Activated naive CD8-positive, alpha-beta T cell treated with anti-CD3 and anti-CD28 coated beads, Interleukin-2, amount 10 ng/mL, durations not matched to agents 7 days and 5 days (primary cell): ENCODE results near the gene MICAL2. TPM values are rescaled to one million over a fixed set of nuclear protein-coding genes. Genes with fewer than 3 reads are reported as not detected.
A peak's percentile ranks its signal among the peaks of the same experiment; 100 is the strongest.

Experiments
- ATAC-seq: fragments of 150-1000 bp; cut with Tn5 transposase; one replicate; pipeline ENCODE4 v1.10.0; 2021; ENCODE audit warnings: low read depth, moderate library complexity
- POLR2A ChIA-PET: fragments of 350-600 bp; sonication (Branson Sonifier 250); formaldehyde crosslinking; loops from one replicate; lab custom pipeline; 2021; ENCODE audit warnings: antibody characterized with exemption; lab: Charles Lee
- DNase-seq: peaks from one replicate; pipeline ENCODE4 v3.0.0; 2021
- H3K27ac Mint-ChIP-seq: one replicate; pipeline ENCODE4 v1.8.0; 2022; ENCODE audit warnings: mild to moderate bottlenecking, mixed read lengths
- H3K27me3 Mint-ChIP-seq: one replicate; pipeline ENCODE4 v1.8.0; 2022; ENCODE audit warnings: mild to moderate bottlenecking, moderate library complexity, mixed read lengths
- H3K36me3 Mint-ChIP-seq: one replicate; pipeline ENCODE4 v1.8.0; 2021; ENCODE audit warnings: mild to moderate bottlenecking, mixed read lengths
- H3K4me1 Mint-ChIP-seq: one replicate; pipeline ENCODE4 v1.8.0; 2021; ENCODE audit warnings: mixed read lengths
- H3K4me3 Mint-ChIP-seq: one replicate; pipeline ENCODE4 v1.8.0; 2022; ENCODE audit warnings: mild to moderate bottlenecking, moderate library complexity, mixed read lengths
- H3K9me3 Mint-ChIP-seq: one replicate; pipeline ENCODE4 v1.8.0; 2021; ENCODE audit warnings: mixed read lengths
- total RNA-seq, 2 experiments: library from RNA; stranded (reverse); gene quantifications; one replicate each; pipeline ENCODE4 v1.2.3, GENCODE V29; 2021

MICAL2 gene
- total RNA-seq, 2 experiments from 2014 or later = 36.9 to 42.6 TPM

- ATAC-seq (no peak), DNase-seq (no peak)
- Mint-ChIP-seq H3K4me1 (peaks cover 40% of the 10 kb centered on the region), H3K36me3 (peaks cover 1% of the 10 kb centered on the region), H3K27me3 (no peaks in the 10 kb centered on the region), H3K9me3 (no peaks in the 10 kb centered on the region), H3K27ac (no peak overlapping the region), H3K4me3 (no peak overlapping the region)
- POLR2A ChIA-PET = no interaction called here
These were observed 20.0 kb downstream of the MICAL2 start for GRCh38 chr11:12130180-12130980.

- no peak for ATAC-seq
- POLR2A ChIA-PET = no interaction called here
- Mint-ChIP-seq H3K27ac (no peak overlapping the region), H3K4me3 (no peak overlapping the region), H3K27me3 (no peaks in the 10 kb centered on the region), H3K4me1 (peaks cover 30% of the 10 kb centered on the region), H3K9me3 (no peaks in the 10 kb centered on the region), H3K36me3 (peaks cover 1% of the 10 kb centered on the region)
- no peak for DNase-seq
These were observed 21.8 kb downstream of the MICAL2 start for GRCh38 chr11:12131943-12132789.

GRCh38 chr11:12132790-12133145, 22.4 kb downstream of the MICAL2 start:
- H3K9me3 Mint-ChIP-seq = no peaks in the 10 kb centered on the region
- H3K4me1 Mint-ChIP-seq = peaks cover 28% of the 10 kb centered on the region
- no peak for ATAC-seq
- DNase-seq = no peak
- POLR2A ChIA-PET = no interaction called here
- no peak overlapping the region for H3K27ac Mint-ChIP-seq
- peaks cover 1% of the 10 kb centered on the region for H3K36me3 Mint-ChIP-seq
- H3K4me3 Mint-ChIP-seq = no peak overlapping the region
- H3K27me3 Mint-ChIP-seq = no peaks in the 10 kb centered on the region

- H3K4me1 Mint-ChIP-seq = peaks cover 20% of the 10 kb centered on the region
- H3K9me3 Mint-ChIP-seq = no peaks in the 10 kb centered on the region
- H3K27me3 Mint-ChIP-seq = no peaks in the 10 kb centered on the region
- POLR2A ChIA-PET = interaction anchor here (0.7 to 1.6 kb wide), 7 partner anchors 9 to 46 kb away, joined by 3 to 4 read pairs (median 3); partner anchors contain the start of gene MICAL2
- H3K27ac Mint-ChIP-seq = peak overlapping the region; percentile 83
- DNase-seq (no peak), ATAC-seq (peak; percentile 33)
- peaks cover 1% of the 10 kb centered on the region for H3K36me3 Mint-ChIP-seq
- peak overlapping the region; percentile 36 for H3K4me3 Mint-ChIP-seq
These were observed 23.3 kb downstream of the MICAL2 start for GRCh38 chr11:12133547-12134235.

- H3K36me3 Mint-ChIP-seq = peaks cover 4% of the 10 kb centered on the region
- peak; percentile 71 for ATAC-seq
- peak overlapping the region; percentile 36 for H3K4me3 Mint-ChIP-seq
- H3K27ac Mint-ChIP-seq = peak overlapping the region; percentile 83
- POLR2A ChIA-PET = interaction anchor here (0.8 to 1.6 kb wide), 6 partner anchors 10 to 47 kb away, joined by 3 to 4 read pairs (median 3); partner anchors contain the start of gene MICAL2
- no peaks in the 10 kb centered on the region for H3K27me3 Mint-ChIP-seq
- DNase-seq = no peak
- no peaks in the 10 kb centered on the region for H3K9me3 Mint-ChIP-seq
- peaks cover 20% of the 10 kb centered on the region for H3K4me1 Mint-ChIP-seq
These were observed 23.8 kb downstream of the MICAL2 start for GRCh38 chr11:12134236-12134585.

- H3K9me3 Mint-ChIP-seq = no peaks in the 10 kb centered on the region
- POLR2A ChIA-PET = interaction anchor here (1.1 kb wide), 1 partner anchor 48 kb away, joined by 3 read pairs; no protein-coding TSS in a partner anchor
These were observed 24.8 kb downstream of the MICAL2 start for GRCh38 chr11:12135185-12135584.

GRCh38 chr11:12137005-12137690, 26.8 kb downstream of the MICAL2 start:
- no peak for ATAC-seq
- Mint-ChIP-seq H3K9me3 (no peaks in the 10 kb centered on the region), H3K36me3 (peaks cover 21% of the 10 kb centered on the region), H3K4me3 (no peak overlapping the region), H3K4me1 (peaks cover 32% of the 10 kb centered on the region), H3K27ac (no peak overlapping the region), H3K27me3 (no peaks in the 10 kb centered on the region)
- POLR2A ChIA-PET = no interaction called here
- no peak for DNase-seq

More at GRCh38 chr11:12135185-12135584, 24.8 kb downstream of the MICAL2 start:
- H3K27ac Mint-ChIP-seq = no peak overlapping the region
- H3K4me1 Mint-ChIP-seq = peaks cover 16% of the 10 kb centered on the region
- ATAC-seq (no peak), DNase-seq (no peak)
- H3K4me3 Mint-ChIP-seq = no peak overlapping the region
- H3K27me3 Mint-ChIP-seq = no peaks in the 10 kb centered on the region
- H3K36me3 Mint-ChIP-seq = peaks cover 7% of the 10 kb centered on the region

GRCh38 chr11:12137938-12138731, 27.7 kb downstream of the MICAL2 start:
- Mint-ChIP-seq H3K9me3 (no peaks in the 10 kb centered on the region), H3K27ac (no peak overlapping the region), H3K36me3 (peaks cover 19% of the 10 kb centered on the region), H3K4me3 (no peak overlapping the region), H3K27me3 (no peaks in the 10 kb centered on the region), H3K4me1 (peaks cover 39% of the 10 kb centered on the region)
- POLR2A ChIA-PET = no interaction called here
- ATAC-seq = no peak
- no peak for DNase-seq

GRCh38 chr11:12139144-12139881, 28.9 kb downstream of the MICAL2 start:
- H3K36me3 Mint-ChIP-seq = peaks cover 23% of the 10 kb centered on the region
- peaks cover 39% of the 10 kb centered on the region for H3K4me1 Mint-ChIP-seq
- no peaks in the 10 kb centered on the region for H3K27me3 Mint-ChIP-seq
- POLR2A ChIA-PET = no interaction called here
- ATAC-seq = no peak
- no peak overlapping the region for H3K27ac Mint-ChIP-seq
- no peak for DNase-seq
- H3K4me3 Mint-ChIP-seq = no peak overlapping the region
- H3K9me3 Mint-ChIP-seq = no peaks in the 10 kb centered on the region

GRCh38 chr11:12140186-12140793, 29.9 kb downstream of the MICAL2 start:
- no peak for ATAC-seq
- DNase-seq = no peak
- peaks cover 46% of the 10 kb centered on the region for H3K4me1 Mint-ChIP-seq
- H3K4me3 Mint-ChIP-seq = no peak overlapping the region
- peaks cover 23% of the 10 kb centered on the region for H3K36me3 Mint-ChIP-seq
- H3K27me3 Mint-ChIP-seq = no peaks in the 10 kb centered on the region
- H3K27ac Mint-ChIP-seq = no peak overlapping the region
- no peaks in the 10 kb centered on the region for H3K9me3 Mint-ChIP-seq
- POLR2A ChIA-PET = interaction anchor here (0.7 to 1.0 kb wide), 3 partner anchors 14 to 37 kb away, joined by 3 to 5 read pairs (median 4); no protein-coding TSS in a partner anchor

GRCh38 chr11:12141283-12141682, 30.9 kb downstream of the MICAL2 start:
- Mint-ChIP-seq H3K27me3 (no peaks in the 10 kb centered on the region), H3K27ac (peak overlapping the region; percentile 24), H3K4me1 (peaks cover 50% of the 10 kb centered on the region), H3K36me3 (peaks cover 25% of the 10 kb centered on the region), H3K4me3 (no peak overlapping the region), H3K9me3 (no peaks in the 10 kb centered on the region)
- DNase-seq (no peak), ATAC-seq (no peak)
- POLR2A ChIA-PET = no interaction called here
